Hepatocyte (in vitro differentiated cells): ENCODE data around the gene LARP4B. TPM values are rescaled to one million over a fixed set of nuclear protein-coding genes. Genes with fewer than 3 reads are reported as not detected.

Experiments used
- DNase-seq: peaks from one replicate; pipeline ENCODE4 v3.0.0-alpha.2; 2016; ENCODE audit warnings: low spot score
- H2AFZ ChIP-seq: fragments of 200-600 bp; sonication (generic); 2 replicates; pipeline ENCODE4 v1.6.0; 2016; ENCODE audit warnings: antibody characterized with exemption, mild to moderate bottlenecking
- H3K27ac ChIP-seq: fragments of 200-600 bp; sonication (generic); 2 replicates; pipeline ENCODE4 v1.5.1; 2016; ENCODE audit warnings: mild to moderate bottlenecking
- H3K27me3 ChIP-seq: fragments of 200-600 bp; sonication (generic); 2 replicates; pipeline ENCODE4 v1.6.1; 2016
- H3K36me3 ChIP-seq: fragments of 200-600 bp; sonication (generic); replicated peaks from 2 replicates; pipeline ENCODE4 v1.5.1; 2016; ENCODE audit warnings: low read depth; ENCODE audit not compliant: insufficient read depth
- H3K4me1 ChIP-seq: fragments of 200-600 bp; sonication (generic); 2 replicates; pipeline ENCODE4 v1.5.1; 2016; ENCODE audit warnings: mild to moderate bottlenecking, moderate library complexity; ENCODE audit not compliant: insufficient read depth
- H3K4me2 ChIP-seq: fragments of 200-600 bp; sonication (generic); 2 replicates; pipeline ENCODE4 v1.6.0; 2016
- H3K4me3 ChIP-seq: fragments of 200-600 bp; sonication (generic); 2 replicates; pipeline ENCODE4 v1.5.1; 2016; ENCODE audit warnings: mild to moderate bottlenecking
- H3K79me2 ChIP-seq: fragments of 200-600 bp; sonication (generic); 2 replicates; pipeline ENCODE4 v1.6.0; 2017; ENCODE audit warnings: mild to moderate bottlenecking
- H3K9me2 ChIP-seq: fragments of 200-600 bp; sonication (generic); replicated peaks from 2 replicates; pipeline ENCODE4 v1.6.0; 2017; ENCODE audit warnings: mild to moderate bottlenecking; ENCODE audit not compliant: insufficient read depth
- H3K9me3 ChIP-seq: fragments of 200-600 bp; sonication (generic); 2 replicates; pipeline ENCODE4 v1.5.1; 2016; ENCODE audit warnings: low read depth, mild to moderate bottlenecking
- H4K20me1 ChIP-seq: fragments of 200-600 bp; sonication (generic); 2 replicates; pipeline ENCODE4 v1.6.0; 2016; ENCODE audit warnings: mild to moderate bottlenecking; ENCODE audit not compliant: insufficient read depth, poor library complexity, severe bottlenecking
- CTCF ChIP-seq: fragments of 200-600 bp; sonication (generic); IDR thresholded peaks from 2 replicates; pipeline ENCODE4 v1.5.1; 2016; ENCODE audit warnings: antibody characterized with exemption, mild to moderate bottlenecking; ENCODE audit not compliant: poor library complexity
- EZH2 ChIP-seq: fragments of 200-600 bp; sonication (generic); IDR thresholded peaks from 2 replicates; pipeline ENCODE4 v1.6.1; 2016; ENCODE audit warnings: antibody characterized with exemption, mild to moderate bottlenecking, borderline replicate concordance
- EZH2phosphoT487 ChIP-seq: fragments of 200-600 bp; sonication (generic); IDR thresholded peaks from one replicate; pipeline ENCODE4 v1.6.1; 2018; ENCODE audit warnings: antibody characterized with exemption, mild to moderate bottlenecking, low read depth, moderate library complexity; ENCODE audit not compliant: unreplicated experiment, severe bottlenecking
- WGBS: methylation state at CpG from one replicate; pipeline ENCODE4 v1.1.6; 2016; ENCODE audit warnings: low lambda C conversion rate; ENCODE audit errors: missing lambda C conversion rate; 5-methylcytosine and 5-hydroxymethylcytosine counted together
- polyA plus RNA-seq: library from polyadenylated mRNA; unstranded; fragments of >200 nt; fragmentation: Nextera tagmentation; extraction: Ambion mirVana; gene quantifications from 2 replicates; pipeline ENCODE4 v1.2.1, GENCODE V29; 2016
- total RNA-seq: library from RNA; depleted of rRNA; stranded (reverse); fragments of >200 nt; gene quantifications from 2 replicates; pipeline ENCODE4 v1.2.3, GENCODE V29; 2014

The LARP4B gene
- total and polyA plus RNA-seq, 2 experiments from 2014 or later, result 28.4 to 43.4 TPM

DNA sequence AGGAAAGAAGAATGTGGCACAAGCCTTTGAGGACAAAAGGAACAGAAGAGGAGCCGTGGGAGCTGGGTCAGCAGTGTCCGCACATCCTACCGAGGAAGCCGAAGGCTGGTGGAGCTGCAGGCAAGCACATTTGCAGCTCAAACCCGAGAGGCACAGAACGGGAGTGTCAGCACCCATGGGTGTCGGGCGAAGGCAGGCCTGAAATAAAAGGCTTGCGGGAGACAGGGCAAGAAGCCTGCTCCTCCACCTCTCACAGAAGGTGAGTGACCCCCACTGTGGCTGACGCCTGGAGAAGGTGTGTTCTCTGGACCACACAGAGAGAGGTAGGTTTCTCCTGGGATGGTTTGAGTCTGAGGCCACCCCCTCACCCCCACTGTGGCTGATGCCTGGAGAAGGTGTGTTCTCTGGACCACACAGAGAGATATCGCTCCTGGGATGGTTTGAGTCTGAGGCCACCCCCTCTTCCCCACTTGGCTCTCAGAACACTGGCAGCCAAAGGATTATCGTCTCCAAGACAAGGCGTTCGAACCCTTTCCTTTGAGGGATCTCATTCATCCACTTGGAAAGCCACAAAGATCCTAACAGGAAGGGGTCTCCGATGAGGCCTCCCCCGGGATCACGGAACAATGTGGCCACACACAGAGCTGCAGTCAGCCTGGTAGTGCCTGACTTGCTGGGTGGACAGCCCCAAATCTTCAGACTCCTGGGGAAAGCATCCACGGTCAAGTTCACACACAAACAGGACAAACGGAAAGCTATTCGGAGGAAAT lies 35.1 kb upstream of the LARP4B start:
- Histone ChIP-seq H3K79me2 (no peaks in the 10 kb centered on the region), H3K9me3 (no peaks in the 10 kb centered on the region), H3K36me3 (no peaks in the 10 kb centered on the region), H3K4me2 (no peak overlapping the region), H3K9me2 (no peaks in the 10 kb centered on the region), H3K27me3 (no peaks in the 10 kb centered on the region), H4K20me1 (no peaks in the 10 kb centered on the region), H3K4me1 (peaks cover 18% of the 10 kb centered on the region), H3K27ac (no peak overlapping the region), H2AFZ (no peak overlapping the region), H3K4me3 (no peak overlapping the region)
- DNase-seq, result no peak
- WGBS, result 87% methylated on average over 20 of the region's 20 CpGs
- TF ChIP-seq EZH2phosphoT487, result no peak
- TF ChIP-seq CTCF, result no peak
- no peak for TF ChIP-seq EZH2

- no peak overlapping the region for H3K27ac ChIP-seq
- no peaks in the 10 kb centered on the region for H3K36me3 ChIP-seq
- no peaks in the 10 kb centered on the region for H4K20me1 ChIP-seq
- no peak overlapping the region for H3K4me2 ChIP-seq
- H3K27me3 ChIP-seq, result no peaks in the 10 kb centered on the region
- DNase-seq, result no peak
- 94% methylated on average over 18 of the region's 20 CpGs for WGBS
- H3K4me3 ChIP-seq, result no peak overlapping the region
- H3K4me1 ChIP-seq, result peaks cover 7% of the 10 kb centered on the region
- no peaks in the 10 kb centered on the region for H3K9me2 ChIP-seq
- H2AFZ ChIP-seq, result no peak overlapping the region
- TF ChIP-seq CTCF (no peak), EZH2 (no peak), EZH2phosphoT487 (no peak)
- H3K79me2 ChIP-seq, result no peaks in the 10 kb centered on the region
- no peaks in the 10 kb centered on the region for H3K9me3 ChIP-seq
These were observed 33.5 kb upstream of the LARP4B start for GRCh38 chr10:964988-965417.

- TF ChIP-seq CTCF (no peak), EZH2phosphoT487 (no peak), EZH2 (no peak)
- Histone ChIP-seq H3K4me1 (peaks cover 1% of the 10 kb centered on the region), H3K4me2 (no peak overlapping the region), H3K9me2 (no peaks in the 10 kb centered on the region), H3K27ac (no peak overlapping the region), H3K27me3 (no peaks in the 10 kb centered on the region), H2AFZ (no peak overlapping the region), H3K79me2 (no peaks in the 10 kb centered on the region), H3K4me3 (no peak overlapping the region), H4K20me1 (no peaks in the 10 kb centered on the region), H3K9me3 (no peaks in the 10 kb centered on the region), H3K36me3 (no peaks in the 10 kb centered on the region)
- WGBS, result 80% methylated on average over 14 of the region's 15 CpGs
- DNase-seq, result no peak
These were observed 32.9 kb upstream of the LARP4B start for GRCh38 chr10:964321-964987.
